ENCODE measurements around the gene JAZF1.

GRCh38 chr7:28108747-28109146 lies 71.8 kb downstream of the JAZF1 start:
- no peak for TF ChIP-seq CTCF (IDR thresholded peaks at IDR 0.05)
- no peak for TF ChIP-seq POLR2AphosphoS5 (IDR thresholded peaks at IDR 0.05; ENCODE audit: insufficient read depth in 1 of 2, low read depth in 1 of 2)
